Breast epithelium (tissue), 3 donors: Measurements from ENCODE around the gene KIAA1217.

Experiments
- CTCF ChIP-seq, 3 donors: fragments of 450-650 bp; IDR thresholded peaks; one replicate each; pipeline ENCODE4 v1.5.1; 2016 to 2017; ENCODE audit warnings: antibody characterized with exemption in 3 of 3, mild to moderate bottlenecking in 3 of 3, moderate library complexity in 3 of 3
- POLR2A ChIP-seq: fragments of 450-650 bp; IDR thresholded peaks from one replicate; pipeline ENCODE4 v1.6.1; 2016; ENCODE audit warnings: antibody characterized with exemption, mild to moderate bottlenecking, moderate library complexity
- POLR2AphosphoS5 ChIP-seq, 3 donors: sonication (generic); formaldehyde crosslinking; IDR thresholded peaks; one replicate each; pipeline ENCODE4 v1.6.1; 2017; ENCODE audit warnings: antibody characterized with exemption in 3 of 3

GRCh38 chr10:24477915-24478314 lies 269.0 kb downstream of the KIAA1217 start:
- no peak for TF ChIP-seq POLR2A
- no peak for TF ChIP-seq CTCF (IDR thresholded peaks at IDR 0.05)
- TF ChIP-seq POLR2AphosphoS5 (IDR thresholded peaks at IDR 0.05), result no peak
